IMR-90 (cell line): Measurements from ENCODE around the gene NKX2-1. TPM values are rescaled to one million over a fixed set of nuclear protein-coding genes. Genes with fewer than 3 reads are reported as not detected.

ENCODE experiments used
- ATAC-seq: fragments of 200-7000 bp; cut with Tn5 transposase; 2 replicates; pipeline ENCODE4 v1.9.1; 2020; ENCODE audit warnings: low read depth, mild to moderate bottlenecking, moderate library complexity
- BruUV-seq: library from RNA; stranded (reverse); fragments of 400-500 nt; replicated peaks from 2 replicates; lab custom pipeline; 2021; lab: Mats Ljungman, UMichigan
- CTCF ChIA-PET: fragments of 300-600 bp; formaldehyde crosslinking; extraction: SDS; loops from one replicate; lab custom pipeline; 2021; ENCODE audit warnings: antibody characterized with exemption; lab: Yijun Ruan, JAX
- POLR2A ChIA-PET: fragments of 300-600 bp; sonication (Branson Sonifier 250); formaldehyde crosslinking; loops from one replicate; lab custom pipeline; 2022; ENCODE audit warnings: antibody characterized with exemption; ENCODE audit not compliant: unreplicated experiment; lab: Charles Lee
- DNase-seq: peaks from one replicate; pipeline ENCODE4 v3.0.0; 2013
- H2AFZ ChIP-seq: replicated peaks from 2 replicates; pipeline ENCODE3; 2013; ENCODE audit warnings: low read length, mild to moderate bottlenecking; ENCODE audit not compliant: poor library complexity
- H2AK5ac ChIP-seq: 2 replicates; pipeline ENCODE4 v1.6.1; 2013; ENCODE audit warnings: low read depth, low read length, inconsistent platforms
- H2AK9ac ChIP-seq: replicated peaks from 2 replicates; pipeline ENCODE3; 2013; ENCODE audit warnings: mild to moderate bottlenecking, low read depth, low read length, moderate library complexity; ENCODE audit not compliant: poor library complexity
- H2BK120ac ChIP-seq: 2 replicates; pipeline ENCODE4 v1.6.1; 2013; ENCODE audit warnings: low read depth, low read length, inconsistent platforms
- H2BK15ac ChIP-seq: 3 replicates; pipeline ENCODE4 v1.6.1; 2013; ENCODE audit warnings: low read depth, low read length, inconsistent platforms
- H2BK20ac ChIP-seq: 2 replicates; pipeline ENCODE4 v1.6.1; 2013; ENCODE audit warnings: low read depth, mild to moderate bottlenecking, inconsistent platforms, low read length, moderate library complexity
- H2BK5ac ChIP-seq: 2 replicates; pipeline ENCODE4 v1.6.1; 2013; ENCODE audit warnings: mild to moderate bottlenecking, low read depth, low read length, inconsistent platforms; ENCODE audit not compliant: poor library complexity, severe bottlenecking
- H3K14ac ChIP-seq: replicated peaks from 2 replicates; pipeline ENCODE4 v1.6.1; 2013; ENCODE audit warnings: low read depth, low read length, inconsistent platforms
- H3K18ac ChIP-seq: 2 replicates; pipeline ENCODE4 v1.6.1; 2013; ENCODE audit warnings: low read depth, low read length, control low read depth
- H3K23ac ChIP-seq: 2 replicates; pipeline ENCODE4 v1.6.1; 2013; ENCODE audit warnings: low read depth, low read length, inconsistent platforms
- H3K27ac ChIP-seq: 2 replicates; pipeline ENCODE4 v1.5.1; 2013; ENCODE audit warnings: mild to moderate bottlenecking, control low read depth, low read length; ENCODE audit not compliant: insufficient read depth
- H3K27me3 ChIP-seq: 2 replicates; pipeline ENCODE4 v1.6.1; 2013; ENCODE audit warnings: low read length; ENCODE audit not compliant: control insufficient read depth, insufficient read depth
- H3K36me3 ChIP-seq: 2 replicates; pipeline ENCODE4 v1.6.1; 2013; ENCODE audit warnings: low read length, mixed read lengths; ENCODE audit not compliant: control insufficient read depth, insufficient read depth
- H3K4ac ChIP-seq: 2 replicates; pipeline ENCODE4 v1.6.1; 2013; ENCODE audit warnings: low read depth, low read length, inconsistent platforms
- H3K4me1 ChIP-seq: 2 replicates; pipeline ENCODE4 v1.6.1; 2013; ENCODE audit warnings: low read length, mixed read lengths; ENCODE audit not compliant: control insufficient read depth, insufficient read depth
- H3K4me2 ChIP-seq: 2 replicates; pipeline ENCODE4 v1.6.1; 2013; ENCODE audit warnings: low read depth, mild to moderate bottlenecking, control low read depth, low read length, moderate library complexity
- H3K4me3 ChIP-seq: 2 replicates; pipeline ENCODE4 v1.5.1; 2013; ENCODE audit warnings: low read depth, mild to moderate bottlenecking, control low read depth, low read length, moderate library complexity; ENCODE audit not compliant: insufficient read depth
- H3K56ac ChIP-seq: 2 replicates; pipeline ENCODE4 v1.6.1; 2013; ENCODE audit warnings: low read length, inconsistent platforms; ENCODE audit not compliant: insufficient read depth; ENCODE audit errors: extremely low read depth
- H3K79me1 ChIP-seq, 2 experiments: 2 replicates each; pipeline ENCODE4 v1.6.1; 2013; ENCODE audit warnings: low read length in 2 of 2, inconsistent platforms in 1 of 2, low read depth in 1 of 2
- H3K9ac ChIP-seq: 2 replicates; pipeline ENCODE4 v1.6.1; 2013; ENCODE audit warnings: low read depth, low read length, control low read depth
- H3K9me1 ChIP-seq: 2 replicates; pipeline ENCODE4 v1.6.1; 2013; ENCODE audit warnings: low read length, inconsistent platforms; ENCODE audit not compliant: insufficient read depth
- H3K9me3 ChIP-seq: 2 replicates; pipeline ENCODE4 v1.6.1; 2013; ENCODE audit warnings: low read length; ENCODE audit not compliant: control insufficient read depth, insufficient read depth
- H4K20me1 ChIP-seq: 2 replicates; pipeline ENCODE4 v1.6.1; 2013; ENCODE audit warnings: low read length, inconsistent platforms; ENCODE audit not compliant: insufficient read depth
- H4K5ac ChIP-seq: 2 replicates; pipeline ENCODE4 v1.6.1; 2013; ENCODE audit warnings: mild to moderate bottlenecking, low read depth, low read length, control low read depth
- H4K8ac ChIP-seq, 2 experiments: 2 replicates each; pipeline ENCODE4 v1.6.1; 2013; ENCODE audit warnings: low read depth in 2 of 2, low read length in 2 of 2, control low read depth in 1 of 2, inconsistent platforms in 1 of 2
- H4K91ac ChIP-seq: 2 replicates; pipeline ENCODE4 v1.6.1; 2013; ENCODE audit warnings: low read depth, low read length, inconsistent platforms; ENCODE audit not compliant: insufficient read depth
- BHLHE40 ChIP-seq: fragments of 150-350 bp; IDR thresholded peaks from 2 replicates; pipeline ENCODE4 v1.6.1; 2016; ENCODE audit warnings: mild to moderate bottlenecking, low read depth, low read length
- CEBPB ChIP-seq: IDR thresholded peaks from 2 replicates; pipeline ENCODE4 v1.6.1; 2012; ENCODE audit warnings: low read depth, low read length, improper control_type of control experiment
- MAFK ChIP-seq: IDR thresholded peaks from 2 replicates; pipeline ENCODE4 v1.6.1; 2012; ENCODE audit warnings: low read depth, low read length, improper control_type of control experiment
- MAZ ChIP-seq: IDR thresholded peaks from 2 replicates; pipeline ENCODE4 v1.6.1; 2012; ENCODE audit warnings: low read depth, mild to moderate bottlenecking, low read length, improper control_type of control experiment, moderate library complexity, borderline replicate concordance
- MXI1 ChIP-seq: IDR thresholded peaks from 2 replicates; pipeline ENCODE4 v1.6.1; 2012; ENCODE audit warnings: low read depth, mild to moderate bottlenecking, low read length, moderate library complexity, borderline replicate concordance
- NFE2L2 ChIP-seq: fragments of 150-350 bp; IDR thresholded peaks from 2 replicates; pipeline ENCODE4 v1.6.1; 2016; ENCODE audit warnings: low read depth, mild to moderate bottlenecking, low read length
- RAD21 ChIP-seq: IDR thresholded peaks from 2 replicates; pipeline ENCODE4 v1.6.1; 2012; ENCODE audit warnings: low read length, improper control_type of control experiment
- RFX5 ChIP-seq: IDR thresholded peaks from 2 replicates; pipeline ENCODE4 v1.8.0; 2012; ENCODE audit warnings: low read depth, mild to moderate bottlenecking, low read length, moderate library complexity
- SMC3 ChIP-seq: fragments of 150-350 bp; IDR thresholded peaks from 2 replicates; pipeline ENCODE4 v1.6.1; 2016; ENCODE audit warnings: low read depth, mild to moderate bottlenecking, antibody characterized with exemption, low read length, moderate library complexity
- WGBS, 2 experiments: methylation state at CpG; one replicate each; pipeline versions ENCODE4 v1.1.5 to v1.1.7; 2013; ENCODE audit warnings: missing lambda C conversion rate in 2 of 2; ENCODE audit not compliant: insufficient read length in 1 of 2; ENCODE audit errors: extremely low coverage in 2 of 2; 5-methylcytosine and 5-hydroxymethylcytosine counted together
- dilution Hi-C: fragments of 300-500 bp; cut with HindIII; formaldehyde crosslinking; loops from one replicate; pipeline ENCODE4 v1.14.3; 2018; ENCODE audit warnings: low sequenced_read_pairs; ENCODE audit not compliant: unreplicated experiment
- in situ Hi-C: fragments of 300-500 bp; cut with MboI; formaldehyde crosslinking; loops from 3 replicates; pipeline ENCODE4 v1.14.3; 2019; ENCODE audit warnings: low sequenced_read_pairs, inconsistent platforms, mixed read lengths
- intact Hi-C: fragments of 100-400 bp; cut with micrococcal nuclease; formaldehyde crosslinking; loops from 2 replicates; pipeline ENCODE4 v1.10.0; 2022
- polyA plus RNA-seq, 3 experiments: library from polyadenylated mRNA; depleted of rRNA; stranded (reverse); fragments of >200 nt; gene quantifications; 2 replicates each; pipeline ENCODE4 v1.2.3, GENCODE V29; 2012; ENCODE audit warnings: low replicate concordance in 1 of 3
- total RNA-seq: library from RNA; depleted of rRNA; stranded (reverse); fragments of >200 nt; gene quantifications from 2 replicates; pipeline ENCODE4 v1.2.3, GENCODE V29; 2012
- TF ChIP-seq, protein P1 (sequence below): conservative IDR thresholded peaks from 2 replicates; pipeline ENCODE4 v1.5.1; 2012; ENCODE audit warnings: mild to moderate bottlenecking, low read depth, low read length, improper control_type of control experiment
- TF ChIP-seq, protein P2 (sequence below): fragments of 150-350 bp; IDR thresholded peaks from 2 replicates; pipeline ENCODE4 v1.6.1; 2016; ENCODE audit warnings: low read depth, mild to moderate bottlenecking, low read length, moderate library complexity, borderline replicate concordance

Gene NKX2-1
- total and polyA plus RNA-seq, 2 of the 4 experiments (the other 2 are of a cell fraction), result not detected

DNA sequence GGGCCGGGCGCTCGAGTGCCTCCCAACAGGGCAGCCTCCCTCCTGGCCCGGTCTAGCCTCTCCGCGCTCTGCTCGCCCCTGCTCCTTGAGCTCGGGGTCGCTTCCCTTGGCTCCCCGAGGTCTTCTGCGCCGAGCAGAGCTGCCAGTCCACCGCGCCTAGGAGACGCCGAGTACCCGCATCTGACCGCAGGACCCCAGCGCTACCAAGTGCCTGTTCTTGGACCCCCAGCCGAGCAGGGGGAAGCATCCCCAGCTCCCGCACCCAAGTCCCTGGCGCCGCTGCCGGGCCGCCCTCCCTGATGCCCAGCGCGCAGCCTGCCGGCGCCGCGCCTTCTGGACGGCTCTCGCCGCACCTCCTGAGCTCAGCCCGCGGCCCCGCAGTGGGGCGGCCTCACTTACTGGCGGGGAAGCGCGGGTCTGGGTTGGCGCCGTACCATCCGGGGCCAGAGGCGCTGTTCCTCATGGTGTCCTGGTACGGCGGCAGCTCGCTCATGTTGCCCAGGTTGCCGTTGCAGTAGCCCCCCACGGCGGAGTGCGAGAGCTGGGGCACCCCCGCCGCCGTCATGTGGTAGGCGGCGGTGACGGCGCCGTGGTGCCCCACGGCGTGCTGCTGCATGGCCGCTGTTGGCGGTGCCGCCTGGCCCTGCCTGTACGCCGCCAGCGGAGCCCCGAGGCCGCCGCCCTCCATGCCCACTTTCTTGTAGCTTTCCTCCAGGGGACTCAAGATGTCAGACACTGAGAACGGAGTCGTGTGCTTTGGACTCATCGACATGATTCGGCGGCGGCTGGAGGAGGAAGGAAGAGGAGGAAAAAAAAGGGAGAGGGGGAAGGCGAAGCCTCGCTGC lies 1.2 kb downstream of the NKX2-1 start:
- Histone ChIP-seq H3K4me1 (peaks cover 2% of the 10 kb centered on the region; the same call in 1 of the 2 replicates), H2BK120ac (no peak overlapping the region), H3K27ac (no peak overlapping the region), H3K56ac (no peak overlapping the region), H3K79me1 (no peaks in the 10 kb centered on the region), H3K9me3 (peaks cover 10% of the 10 kb centered on the region; the same call in 1 of the 2 replicates), H2AK9ac (no peak overlapping the region), H4K5ac (no peak overlapping the region), H2BK15ac (no peak overlapping the region), H4K20me1 (no peaks in the 10 kb centered on the region), H3K36me3 (no peaks in the 10 kb centered on the region), H2AFZ (peak overlapping the region; percentile 43), H2BK20ac (no peak overlapping the region), H3K27me3 (peaks cover 96% of the 10 kb centered on the region), H3K9ac (no peak overlapping the region), H3K9me1 (no peaks in the 10 kb centered on the region), H2AK5ac (no peak overlapping the region), H4K91ac (no peak overlapping the region), H3K14ac (no peak overlapping the region), H3K18ac (no peak overlapping the region), H3K4ac (no peak overlapping the region), H2BK5ac (no peak overlapping the region), H3K4me2 (peak overlapping the region; percentile 46; the same call in 1 of the 2 replicates), H3K23ac (no peak overlapping the region), H3K4me3 (no peak overlapping the region), H4K8ac (no peak overlapping the region)
- dilution Hi-C loops, result no loop called here
- ChIA-PET POLR2A (no interaction called here), CTCF (no interaction called here)
- TF ChIP-seq, protein P1, sequence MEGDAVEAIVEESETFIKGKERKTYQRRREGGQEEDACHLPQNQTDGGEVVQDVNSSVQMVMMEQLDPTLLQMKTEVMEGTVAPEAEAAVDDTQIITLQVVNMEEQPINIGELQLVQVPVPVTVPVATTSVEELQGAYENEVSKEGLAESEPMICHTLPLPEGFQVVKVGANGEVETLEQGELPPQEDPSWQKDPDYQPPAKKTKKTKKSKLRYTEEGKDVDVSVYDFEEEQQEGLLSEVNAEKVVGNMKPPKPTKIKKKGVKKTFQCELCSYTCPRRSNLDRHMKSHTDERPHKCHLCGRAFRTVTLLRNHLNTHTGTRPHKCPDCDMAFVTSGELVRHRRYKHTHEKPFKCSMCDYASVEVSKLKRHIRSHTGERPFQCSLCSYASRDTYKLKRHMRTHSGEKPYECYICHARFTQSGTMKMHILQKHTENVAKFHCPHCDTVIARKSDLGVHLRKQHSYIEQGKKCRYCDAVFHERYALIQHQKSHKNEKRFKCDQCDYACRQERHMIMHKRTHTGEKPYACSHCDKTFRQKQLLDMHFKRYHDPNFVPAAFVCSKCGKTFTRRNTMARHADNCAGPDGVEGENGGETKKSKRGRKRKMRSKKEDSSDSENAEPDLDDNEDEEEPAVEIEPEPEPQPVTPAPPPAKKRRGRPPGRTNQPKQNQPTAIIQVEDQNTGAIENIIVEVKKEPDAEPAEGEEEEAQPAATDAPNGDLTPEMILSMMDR, result no peak
- TF ChIP-seq MAZ (no peak), CEBPB (no peak), SMC3 (no peak), MAFK (no peak), NFE2L2 (no peak), BHLHE40 (no peak), RAD21 (no peak), MXI1 (no peak), RFX5 (no peak)
- TF ChIP-seq, protein P2, sequence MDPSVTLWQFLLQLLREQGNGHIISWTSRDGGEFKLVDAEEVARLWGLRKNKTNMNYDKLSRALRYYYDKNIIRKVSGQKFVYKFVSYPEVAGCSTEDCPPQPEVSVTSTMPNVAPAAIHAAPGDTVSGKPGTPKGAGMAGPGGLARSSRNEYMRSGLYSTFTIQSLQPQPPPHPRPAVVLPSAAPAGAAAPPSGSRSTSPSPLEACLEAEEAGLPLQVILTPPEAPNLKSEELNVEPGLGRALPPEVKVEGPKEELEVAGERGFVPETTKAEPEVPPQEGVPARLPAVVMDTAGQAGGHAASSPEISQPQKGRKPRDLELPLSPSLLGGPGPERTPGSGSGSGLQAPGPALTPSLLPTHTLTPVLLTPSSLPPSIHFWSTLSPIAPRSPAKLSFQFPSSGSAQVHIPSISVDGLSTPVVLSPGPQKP, result no peak
- ATAC-seq (no peak), DNase-seq (no peak)
- intact Hi-C loops, result no loop called here
- 2% methylated on average over 28 of the region's 79 CpGs; no CpG with 5 or more reads in 1 of the 2 experiments for WGBS, 2 experiments
- in situ Hi-C loops, result no loop called here
- BruUV-seq, result no TSS peak
